ENCODE results near the gene PLA2G4D.
A peak's percentile ranks its signal among the peaks of the same experiment; 100 is the strongest.
"Not testable (repeated sequence)": the region's sequence is repeated elsewhere in the genome, so short reads cannot be mapped to it uniquely, and the experiment has no call there.

The PLA2G4D gene

DNA sequence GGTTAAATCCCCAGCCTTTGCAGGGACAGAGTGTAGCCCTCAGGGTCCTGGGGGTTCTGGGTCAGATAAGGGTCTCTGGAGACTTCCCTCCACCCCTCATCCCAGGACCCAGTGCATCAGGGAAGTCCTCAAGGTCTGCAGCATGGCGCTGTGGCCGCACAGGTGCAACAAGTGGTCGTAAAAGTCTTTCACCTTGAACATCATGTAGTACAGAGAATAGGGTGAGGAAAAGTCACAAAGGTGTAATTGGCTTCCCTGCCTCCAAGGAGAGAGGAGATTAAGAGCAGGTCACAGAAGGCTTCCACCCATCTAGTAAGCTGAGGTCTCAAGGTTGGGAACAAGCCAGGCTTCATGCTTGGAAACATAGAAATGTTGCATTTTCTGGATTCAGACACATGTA lies 29.2 kb upstream of the PLA2G4D start:
- no peak for DNase-seq

DNA sequence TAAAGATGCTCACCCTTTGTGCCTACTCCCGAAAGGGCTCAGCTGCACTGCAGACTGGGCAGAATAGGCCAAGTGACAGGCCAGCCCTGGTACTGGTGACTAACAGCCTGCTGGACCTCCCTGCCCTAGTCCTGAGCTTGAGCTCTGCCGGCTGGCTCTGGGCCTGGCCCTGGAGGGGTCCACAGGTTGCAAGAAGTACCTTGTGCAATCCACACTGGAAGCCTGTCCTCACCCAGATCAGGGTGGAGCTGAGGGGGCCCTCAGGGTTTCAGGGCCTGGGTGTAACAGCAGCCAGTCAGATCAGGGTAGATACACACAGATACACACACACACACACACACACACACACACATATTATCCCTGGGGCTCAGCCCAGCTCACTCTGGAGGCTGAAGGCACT lies 27.3 kb upstream of the PLA2G4D start:
- no peak for DNase-seq

DNA sequence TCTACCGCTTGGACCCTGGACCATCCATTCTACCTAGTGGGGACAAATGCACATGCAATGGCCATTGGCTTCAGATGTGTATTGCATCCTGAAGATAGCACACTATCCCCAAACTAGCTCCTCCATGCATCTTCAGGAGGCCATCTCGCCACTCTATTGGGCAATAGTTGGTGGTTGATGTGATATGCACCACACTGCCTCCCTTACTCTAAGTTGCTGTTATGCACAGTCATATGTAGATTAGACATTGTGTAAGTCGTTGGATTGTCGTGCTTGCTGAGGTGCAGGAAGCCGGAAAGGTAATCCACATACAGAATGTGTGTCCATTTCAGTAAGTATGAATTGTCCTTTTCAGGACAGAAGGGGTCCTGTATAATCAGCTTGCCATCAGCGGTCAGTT lies 26.7 kb upstream of the PLA2G4D start:
- no peak for DNase-seq

DNA sequence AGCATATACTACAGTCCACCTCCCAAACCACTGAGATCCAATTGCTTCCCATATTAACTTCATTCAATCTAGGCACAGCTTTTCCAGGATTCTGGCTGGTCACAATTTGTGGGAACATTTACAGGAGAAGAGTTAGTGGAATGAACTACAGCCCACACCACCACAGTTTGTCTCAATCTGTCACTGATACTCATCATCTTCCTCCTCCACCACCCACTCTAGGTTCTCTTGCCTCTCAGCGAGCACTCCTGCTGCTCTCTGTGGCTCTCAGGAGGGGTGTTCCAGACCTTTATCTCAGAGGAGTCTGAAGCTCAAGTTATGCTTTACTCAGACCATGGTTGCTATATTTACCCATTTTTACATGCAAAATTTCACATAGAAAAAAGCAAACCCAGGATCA lies 25.9 kb upstream of the PLA2G4D start:
- no peak for DNase-seq

DNA sequence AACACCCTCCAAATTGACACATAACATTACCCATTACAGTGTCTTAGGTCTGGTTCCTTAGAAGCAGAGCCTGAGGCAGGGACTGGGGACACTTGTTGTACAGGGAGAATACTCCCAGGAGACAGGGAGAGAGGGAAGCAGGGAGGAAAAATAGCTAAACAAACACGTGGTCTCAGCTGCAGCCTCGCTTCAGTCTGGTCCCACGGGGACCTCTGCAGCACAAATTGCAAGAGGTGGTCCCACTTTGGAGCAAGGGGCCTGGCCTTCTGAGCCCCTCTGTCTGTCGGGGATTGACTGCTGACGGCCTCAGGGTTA lies 25.0 kb upstream of the PLA2G4D start:
- no peak for DNase-seq

DNA sequence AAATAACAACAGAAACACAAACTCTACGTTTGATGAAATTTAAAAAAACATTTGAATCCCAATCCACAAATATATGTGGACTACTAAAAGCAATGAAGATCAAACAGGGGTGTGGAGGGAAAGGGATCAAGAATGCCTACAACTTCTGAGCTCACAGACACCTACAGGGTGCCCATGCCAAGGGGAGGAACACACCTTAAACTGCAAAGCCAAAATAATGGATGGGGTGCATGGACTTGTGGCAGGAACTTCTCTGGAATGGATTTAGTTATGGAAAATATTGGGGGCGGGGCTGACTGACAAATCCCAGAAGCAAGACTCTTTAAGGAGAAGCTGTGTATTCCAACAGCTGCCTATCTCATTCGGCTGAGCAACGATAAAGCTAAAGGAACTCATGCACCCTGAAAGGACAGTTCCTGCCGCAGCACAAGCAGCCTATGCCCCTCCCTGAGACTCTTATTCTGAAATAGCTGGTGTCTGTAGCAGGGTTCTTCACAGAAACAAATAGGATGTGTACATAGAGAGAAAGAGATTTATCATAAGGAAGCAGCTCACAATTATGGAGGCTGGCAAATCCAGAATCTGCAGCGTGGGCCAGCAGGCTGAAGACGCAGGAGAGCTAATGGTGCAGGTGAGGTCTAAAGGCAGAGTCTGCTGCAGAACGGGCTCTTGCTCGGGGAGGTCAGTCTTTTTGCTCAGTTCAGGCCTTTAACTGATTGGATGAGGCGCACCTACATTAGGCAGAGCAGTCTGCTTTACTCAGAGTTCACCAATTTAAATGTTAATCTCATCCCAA lies 24.5 kb upstream of the PLA2G4D start:
- DNase-seq, result no peak

DNA sequence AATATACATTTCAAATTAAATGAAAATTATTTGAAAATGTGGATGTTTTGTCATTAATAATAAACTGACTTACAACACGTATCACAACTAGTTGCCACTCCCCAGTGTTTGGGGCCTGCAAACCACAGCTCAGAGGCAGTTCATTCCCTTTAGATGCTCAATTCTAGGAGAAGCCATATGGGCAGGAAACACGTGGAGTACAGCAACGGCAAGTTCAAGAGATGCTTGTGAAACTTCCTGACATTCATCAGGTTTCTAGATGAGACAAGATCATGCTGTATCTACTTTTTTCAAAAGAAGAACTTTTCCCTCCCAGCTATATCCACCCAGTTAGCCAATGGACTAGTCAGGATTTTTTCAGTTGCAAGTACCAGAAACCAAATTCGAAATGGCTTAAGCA lies 17.6 kb upstream of the PLA2G4D start:
- no peak for DNase-seq

DNA sequence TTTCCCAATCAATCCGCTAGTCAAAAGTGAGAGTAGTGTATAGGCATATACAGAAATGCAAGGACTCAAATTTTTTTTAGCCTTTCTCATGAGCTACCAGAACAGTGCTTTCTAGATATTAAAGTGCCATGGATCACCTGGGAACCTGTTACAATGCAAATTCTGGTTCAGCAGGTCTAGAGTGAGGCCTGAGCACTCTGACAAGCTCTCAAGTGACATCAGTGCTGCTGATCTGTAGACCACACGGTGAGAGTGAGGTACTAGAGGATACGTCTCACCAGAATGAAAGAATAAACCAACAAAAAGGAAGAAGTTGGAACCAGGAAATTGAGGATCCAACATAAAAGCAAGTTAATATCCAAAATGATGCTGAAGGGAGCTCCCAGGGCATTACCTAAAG lies 16.0 kb upstream of the PLA2G4D start:
- no peak for DNase-seq

DNA sequence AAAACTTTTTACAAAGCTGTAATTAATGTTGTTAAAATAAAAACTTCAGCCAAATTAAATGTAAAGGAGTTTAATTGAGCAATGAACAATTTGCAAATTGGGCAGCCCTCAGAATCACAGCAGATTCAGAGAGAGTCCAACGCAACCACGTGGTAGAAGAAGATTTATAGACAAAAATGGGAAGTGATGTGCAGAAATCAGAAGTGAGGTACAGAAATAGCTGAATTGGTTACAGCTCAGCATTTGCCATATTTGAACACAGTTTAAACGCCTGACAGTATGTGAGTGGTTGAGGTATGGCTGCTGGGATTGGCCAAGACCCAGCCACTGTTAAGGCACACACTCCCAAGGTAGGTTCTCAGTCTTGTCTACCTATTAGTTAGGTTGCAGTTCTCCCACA lies 14.4 kb upstream of the PLA2G4D start:
- no peak for DNase-seq

DNA sequence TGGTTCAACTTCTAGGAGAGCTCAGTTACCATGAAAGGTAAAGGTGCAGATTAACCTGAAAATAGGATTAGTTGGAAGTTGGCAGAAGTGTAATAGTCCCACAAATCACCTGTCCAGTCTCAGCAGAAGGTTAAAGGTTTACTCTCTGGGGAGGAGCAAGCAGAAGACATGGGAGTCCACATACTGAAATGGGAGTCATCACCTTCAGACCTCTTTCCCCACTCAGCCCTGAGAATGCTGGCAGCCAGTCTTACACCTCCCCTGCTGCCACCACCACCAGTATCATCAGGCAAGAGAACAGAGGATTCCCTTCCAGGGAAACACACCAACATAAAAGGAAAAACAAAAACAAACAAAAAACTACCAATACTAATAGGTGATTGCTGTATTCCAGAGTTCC lies 13.8 kb upstream of the PLA2G4D start:
- no peak for DNase-seq

DNA sequence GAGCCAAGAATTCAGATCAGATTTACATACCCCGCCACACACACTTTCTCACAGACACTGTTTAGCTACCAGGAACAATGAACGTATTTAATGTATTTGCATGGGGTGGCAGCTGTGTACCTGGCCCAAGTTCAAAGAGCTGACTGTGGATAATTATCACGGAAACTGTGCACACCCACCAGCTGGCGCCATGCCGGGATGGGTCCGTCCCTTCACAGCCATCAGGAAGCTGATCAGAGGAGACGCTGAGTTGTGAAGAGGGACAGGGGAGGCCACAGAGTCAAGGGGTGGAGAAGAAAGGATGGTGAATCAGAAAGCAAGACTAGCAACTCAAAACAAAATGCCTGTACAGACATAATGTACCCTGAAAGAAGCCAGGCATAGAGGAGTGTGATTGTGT lies 13.1 kb upstream of the PLA2G4D start:
- DNase-seq, result peak; percentile 33 to 40

DNA sequence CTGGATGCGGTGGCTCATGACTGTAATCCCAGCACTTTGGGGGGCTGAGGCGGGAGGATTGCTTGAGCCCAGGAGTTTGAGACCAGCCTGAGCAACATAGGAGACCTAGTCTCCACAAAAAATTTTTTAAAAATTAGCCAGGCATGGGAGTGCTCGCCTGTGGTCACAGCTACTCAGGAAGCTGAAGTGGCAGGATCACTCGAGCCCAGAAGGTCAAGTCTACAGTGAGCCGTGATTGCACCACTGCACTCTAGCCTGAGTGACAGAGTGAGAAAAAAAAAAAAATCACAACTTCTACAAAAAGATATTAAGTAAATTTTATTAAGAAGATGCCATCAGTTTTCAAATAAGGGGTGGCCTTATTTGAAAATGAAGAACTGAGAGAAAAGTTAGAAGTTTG lies 11.9 kb upstream of the PLA2G4D start:
- DNase-seq, result no peak

DNA sequence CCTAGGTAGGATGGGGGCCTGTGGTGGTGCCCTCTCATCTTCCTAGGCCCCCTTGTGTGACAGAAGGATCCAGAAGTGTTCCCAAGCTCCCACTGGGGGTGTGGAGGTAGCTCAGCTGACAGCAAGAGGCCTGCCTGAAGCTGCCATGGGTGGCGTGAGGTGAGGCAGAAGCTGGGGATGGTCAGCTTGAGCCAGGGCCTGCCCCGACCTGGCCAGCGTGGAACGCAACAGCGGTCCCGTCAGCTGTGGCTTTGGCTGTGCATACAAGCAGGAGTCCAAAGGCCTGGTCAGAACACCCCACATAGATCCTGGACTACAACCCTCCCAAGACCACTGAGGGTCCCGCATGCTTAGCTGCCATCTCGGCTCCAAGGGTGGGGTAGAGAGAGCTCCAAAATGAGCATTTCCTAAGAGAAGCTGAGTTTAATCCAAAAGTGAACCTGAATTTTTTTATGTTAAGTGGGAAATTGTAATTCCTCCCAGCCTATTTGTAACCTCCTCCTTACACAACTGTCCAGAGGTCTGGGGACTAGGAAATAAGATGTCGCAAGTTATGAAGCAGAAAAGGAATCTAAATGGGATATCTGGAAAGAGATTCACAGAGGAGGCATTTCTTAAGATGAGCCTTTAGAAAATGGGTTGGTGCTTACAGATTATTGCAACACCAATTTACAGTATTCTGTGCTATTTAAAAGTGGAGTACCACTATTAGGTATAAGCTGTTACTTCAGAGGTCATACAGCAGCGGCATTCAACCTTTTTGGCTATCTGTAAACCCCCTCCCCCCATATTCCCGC lies 9.9 kb upstream of the PLA2G4D start:
- DNase-seq, result no peak

DNA sequence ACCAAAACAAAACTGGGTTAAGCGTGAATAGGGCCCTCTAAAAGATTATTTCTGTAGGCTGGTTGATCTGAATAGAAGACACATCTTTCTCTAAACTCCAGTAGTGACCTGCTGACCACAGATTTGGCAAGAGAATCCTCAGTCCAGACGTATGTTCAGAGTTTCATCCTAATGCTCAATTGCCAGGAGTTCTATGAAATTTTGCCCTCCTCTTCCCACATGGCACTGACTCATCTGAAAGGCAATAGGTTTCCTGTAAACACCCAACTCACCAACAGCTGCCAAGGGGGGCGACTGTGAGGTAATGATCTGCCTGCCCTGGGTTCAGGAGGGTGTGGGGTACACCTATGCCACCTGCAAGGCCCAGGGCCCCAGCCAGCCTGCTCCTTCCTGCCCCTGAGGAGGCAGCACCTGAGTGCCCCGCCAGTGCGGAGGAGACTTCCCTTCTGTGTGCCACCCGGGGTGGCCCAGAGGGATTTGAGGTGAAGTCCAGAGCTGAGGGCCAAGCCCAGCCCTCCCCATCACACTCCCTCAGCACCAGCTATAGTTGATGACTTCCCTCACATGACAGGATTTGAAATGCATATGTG lies 8.4 kb upstream of the PLA2G4D start:
- DNase-seq, result no peak

DNA sequence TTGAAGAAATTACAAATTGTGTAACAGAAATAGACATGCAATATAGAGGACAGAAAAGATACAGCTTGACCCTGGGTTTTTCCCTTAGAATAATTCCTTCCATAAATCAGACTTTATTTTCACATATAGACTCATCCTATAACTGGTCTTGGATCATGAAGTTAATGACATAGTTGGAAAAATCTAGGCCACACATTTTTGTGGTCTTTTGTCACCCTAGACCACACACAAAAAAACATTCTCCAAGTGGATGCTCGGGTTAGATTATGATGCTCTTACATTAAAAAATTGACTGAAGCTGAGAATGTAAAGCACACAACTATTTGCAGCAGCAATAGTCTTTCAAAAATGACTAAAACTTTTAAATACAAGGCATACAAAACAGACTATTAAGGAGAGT lies 7.5 kb upstream of the PLA2G4D start:
- DNase-seq, result no peak

DNA sequence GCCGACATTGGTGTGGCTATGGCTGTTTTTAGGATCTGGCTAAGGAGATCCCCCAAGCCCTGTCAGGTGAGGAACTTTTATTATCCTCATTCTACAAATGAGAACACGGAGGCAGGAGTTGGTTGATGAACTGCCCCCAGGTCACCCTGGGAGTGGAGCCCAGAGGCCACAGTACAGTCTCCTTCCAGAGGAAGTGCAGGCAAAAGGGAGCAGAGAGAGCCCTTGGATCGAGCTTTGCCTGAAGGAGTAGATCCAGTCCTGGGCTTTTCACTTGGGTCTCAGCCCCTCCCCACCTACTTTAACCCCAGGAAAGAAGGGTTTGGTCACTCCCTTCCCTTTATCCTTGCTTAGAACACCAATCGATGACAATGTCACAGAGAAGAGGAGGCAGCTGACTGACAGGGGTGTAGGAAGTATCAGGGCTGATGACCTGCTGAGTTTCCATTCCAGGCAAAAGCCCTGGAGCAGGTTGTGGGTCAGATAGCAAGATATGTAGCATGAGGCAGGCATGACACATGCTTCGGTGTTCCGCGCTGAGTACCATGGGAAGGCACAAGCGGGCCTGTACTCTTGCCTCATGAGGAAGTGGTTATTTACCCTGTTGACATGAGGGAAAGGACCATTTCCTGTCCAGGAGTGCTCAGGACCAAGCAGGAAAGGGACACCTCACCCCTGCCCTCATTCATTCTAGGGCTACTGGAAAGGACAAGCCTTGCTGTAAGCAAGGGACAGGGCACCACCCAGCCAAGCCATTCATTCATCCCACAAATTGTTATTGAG lies 5.8 kb upstream of the PLA2G4D start:
- no peak for DNase-seq

DNA sequence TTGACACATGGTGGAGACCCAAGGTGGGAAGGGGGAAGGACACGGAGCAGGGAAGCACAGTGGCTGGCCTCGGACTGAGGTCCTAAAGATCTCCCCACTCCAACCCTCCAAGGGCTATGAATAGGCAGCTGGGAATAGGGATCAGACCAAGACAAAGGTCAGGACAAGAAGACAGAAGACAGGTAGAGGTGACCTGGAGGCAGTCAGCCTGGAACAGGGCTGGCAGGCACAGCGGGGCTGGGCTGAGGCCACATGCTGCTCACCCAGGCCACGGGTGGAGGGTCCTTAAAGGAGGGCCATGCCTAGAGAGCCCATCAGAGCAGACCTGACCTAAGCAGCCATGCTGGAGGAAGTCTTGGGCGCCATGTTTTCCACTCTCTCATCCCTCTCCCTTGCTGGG lies 2.7 kb upstream of the PLA2G4D start:
- DNase-seq, result no peak

DNA sequence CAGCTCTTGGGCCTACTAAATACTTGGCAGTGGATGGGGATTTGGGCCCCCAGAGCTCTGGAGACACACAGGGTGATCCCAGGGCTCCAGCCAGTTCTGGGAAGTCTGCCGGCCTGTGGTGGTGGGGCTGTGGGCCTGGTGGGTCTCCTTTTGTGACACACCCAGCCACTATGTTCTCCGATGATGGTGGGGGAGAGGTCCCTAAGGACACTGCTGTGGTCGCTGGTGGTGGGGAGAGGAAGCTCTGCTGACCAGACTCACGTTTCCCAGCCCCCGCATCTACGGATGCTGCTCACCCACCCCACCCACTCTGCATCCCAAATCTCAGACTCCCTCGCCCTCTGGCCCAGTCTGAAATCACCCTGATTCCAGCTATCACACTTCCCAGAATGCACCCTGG lies 396 bp downstream of the PLA2G4D start:
- DNase-seq, result no peak

DNA sequence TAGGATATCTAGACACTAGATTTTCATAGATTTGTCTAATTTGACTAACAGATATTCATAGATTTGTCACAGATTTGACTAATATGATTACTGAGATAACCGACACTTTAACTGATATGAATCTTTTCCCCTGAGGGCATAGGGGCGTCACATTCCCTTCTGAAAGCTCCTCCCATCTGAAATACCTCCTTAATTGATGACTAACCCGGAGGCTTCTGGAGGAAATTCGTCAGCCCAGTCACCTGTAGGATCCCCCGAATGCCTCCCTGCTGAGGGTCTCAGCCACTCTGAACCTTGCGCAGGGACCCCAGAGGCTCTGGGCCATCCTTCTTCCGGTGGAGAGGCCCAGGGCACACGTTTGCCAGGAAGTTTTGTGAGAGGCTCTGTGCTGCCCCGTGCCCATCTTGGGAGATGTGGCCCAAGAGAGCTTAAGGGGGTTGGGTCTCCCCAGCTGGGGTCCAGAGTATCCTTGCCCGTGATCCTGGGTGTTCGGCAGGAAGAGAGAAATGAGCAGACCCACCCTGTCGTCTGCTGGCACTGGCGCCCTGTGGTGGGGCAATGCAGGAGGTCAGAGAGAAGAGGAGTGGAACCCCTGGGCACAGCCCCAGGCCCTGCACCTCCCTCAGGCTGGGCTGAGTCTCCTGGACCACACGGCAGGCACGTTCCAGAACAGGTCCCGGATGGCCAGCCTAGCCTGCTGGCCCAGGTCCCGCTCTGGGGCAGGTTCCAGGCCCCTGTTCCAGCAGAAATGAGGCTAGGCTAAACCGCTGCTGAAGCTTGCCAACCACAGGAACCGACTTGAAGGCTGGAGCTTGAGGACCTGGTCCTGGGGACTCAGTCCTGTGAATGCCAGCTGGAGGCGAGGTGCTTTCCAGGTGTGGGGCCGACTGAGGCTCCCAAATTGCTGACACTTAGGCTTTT lies 1.7 kb downstream of the PLA2G4D start:
- DNase-seq, result peak; percentile 12 to 23

DNA sequence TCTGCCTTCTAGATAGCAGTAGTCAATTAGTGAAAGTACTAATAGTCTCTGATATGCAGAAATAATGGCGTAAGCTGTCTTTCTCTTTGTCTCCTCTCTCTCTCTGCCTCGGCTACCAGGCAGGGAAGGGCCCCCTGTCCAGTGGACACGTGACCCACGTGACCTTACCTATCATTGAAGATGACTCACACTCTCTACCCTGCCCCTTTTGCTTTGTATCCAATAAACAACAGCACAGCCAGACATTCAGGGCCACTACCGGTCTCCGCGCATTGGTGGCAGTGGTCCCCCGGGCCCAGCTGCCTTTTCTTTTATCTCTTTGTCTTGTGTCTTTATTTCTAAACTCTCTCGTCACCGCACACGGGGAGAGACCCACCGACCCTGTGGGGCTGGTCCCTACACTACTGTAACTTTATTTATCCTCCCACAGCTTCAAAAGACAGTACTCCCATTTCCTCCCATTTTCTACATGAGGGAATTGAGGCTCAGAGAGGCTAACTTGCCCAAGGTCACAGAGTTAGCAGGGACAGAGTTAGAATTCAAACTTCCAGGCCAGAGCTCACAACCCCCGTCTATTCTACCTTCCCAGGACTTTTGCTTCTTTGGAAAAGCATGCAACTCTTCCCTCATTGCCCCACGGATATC lies 2.5 kb downstream of the PLA2G4D start:
- DNase-seq, result not testable (repeated sequence)

DNA sequence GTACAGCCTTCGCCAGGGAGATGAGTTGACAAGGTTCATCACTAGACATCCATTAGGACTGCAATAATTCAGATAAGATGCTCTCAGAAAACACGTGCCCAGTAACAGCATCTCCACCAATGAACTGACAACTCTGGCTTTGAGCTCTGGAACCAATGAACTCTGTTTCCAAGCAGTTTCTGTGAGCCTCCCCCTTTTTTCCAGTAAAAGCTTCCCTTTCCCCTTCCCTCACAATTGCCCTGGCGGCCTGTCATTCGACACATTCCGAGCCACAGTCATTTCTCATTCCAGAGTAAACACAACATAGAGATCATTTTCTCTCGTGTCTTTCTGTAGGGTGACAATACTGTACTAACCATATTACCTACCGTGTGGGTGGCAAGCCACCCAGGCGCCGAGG lies 3.6 kb downstream of the PLA2G4D start:
- no peak for DNase-seq

DNA sequence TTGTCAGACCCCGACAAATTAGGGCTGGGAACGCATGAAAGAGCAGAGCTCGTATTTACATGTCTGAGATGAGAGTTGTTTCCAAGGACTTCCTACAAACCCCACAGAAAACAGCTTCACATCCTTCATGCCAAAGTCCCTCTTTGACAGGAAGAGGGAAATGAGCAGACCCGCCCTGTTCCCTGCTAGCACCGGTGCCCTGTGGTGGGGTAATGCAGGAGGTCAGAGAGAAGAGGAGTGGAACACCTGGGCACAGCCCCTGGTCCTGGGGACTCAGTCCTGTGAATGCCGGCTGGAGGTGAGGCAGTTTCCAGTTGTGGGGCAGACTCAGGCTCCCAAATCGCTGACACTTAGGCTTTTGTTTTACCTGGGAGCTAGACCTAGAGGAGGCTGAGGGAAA lies 4.0 kb downstream of the PLA2G4D start:
- no peak for DNase-seq
